IPS-18a (cell line): Measurements from ENCODE around the gene SDK1.

Source experiments
- H3K27ac ChIP-seq: one replicate; pipeline ENCODE4 v1.5.1; 2013; ENCODE audit warnings: low read length
- H3K27me3 ChIP-seq: one replicate; pipeline ENCODE4 v1.6.1; 2013; ENCODE audit warnings: mild to moderate bottlenecking, low read length; ENCODE audit not compliant: control insufficient read depth, insufficient read depth
- H3K36me3 ChIP-seq: one replicate; pipeline ENCODE4 v1.6.1; 2013; ENCODE audit warnings: low read depth, low read length; ENCODE audit not compliant: control insufficient read depth
- H3K4me1 ChIP-seq: one replicate; pipeline ENCODE4 v1.6.1; 2013; ENCODE audit warnings: low read depth, low read length; ENCODE audit not compliant: control insufficient read depth
- H3K4me3 ChIP-seq: one replicate; pipeline ENCODE4 v1.5.1; 2013; ENCODE audit warnings: low read length
- H3K9ac ChIP-seq: one replicate; pipeline ENCODE4 v1.6.1; 2013; ENCODE audit warnings: mild to moderate bottlenecking, low read length, moderate library complexity
- H3K9me3 ChIP-seq: one replicate; pipeline ENCODE4 v1.6.1; 2013; ENCODE audit warnings: low read depth, low read length; ENCODE audit not compliant: control insufficient read depth

SDK1 gene

DNA sequence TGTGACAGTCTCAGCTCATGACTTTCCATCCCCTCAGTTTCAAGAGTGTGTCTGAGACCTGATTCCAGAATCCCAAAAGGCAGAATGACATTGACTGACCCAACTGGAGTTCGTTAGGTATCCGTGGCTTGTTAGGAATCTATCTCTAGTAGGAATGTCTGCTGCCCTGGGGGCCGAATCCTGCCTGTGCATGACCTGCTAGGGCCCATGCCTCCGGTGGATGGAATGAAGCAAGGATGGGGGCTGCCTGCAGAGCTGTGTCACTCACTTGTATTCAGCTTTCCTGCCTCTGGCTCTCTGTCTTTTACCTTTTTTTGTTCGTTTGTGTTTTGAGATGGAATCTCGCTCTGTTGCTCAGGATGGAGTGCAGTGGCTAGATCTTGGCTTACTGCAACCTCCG is 129.5 kb downstream of the SDK1 start:
- Histone ChIP-seq H3K27ac (no peak overlapping the region), H3K36me3 (no peaks in the 10 kb centered on the region), H3K9me3 (no peaks in the 10 kb centered on the region), H3K27me3 (no peaks in the 10 kb centered on the region), H3K4me3 (no peak overlapping the region), H3K9ac (no peak overlapping the region), H3K4me1 (peaks cover 3% of the 10 kb centered on the region)

DNA sequence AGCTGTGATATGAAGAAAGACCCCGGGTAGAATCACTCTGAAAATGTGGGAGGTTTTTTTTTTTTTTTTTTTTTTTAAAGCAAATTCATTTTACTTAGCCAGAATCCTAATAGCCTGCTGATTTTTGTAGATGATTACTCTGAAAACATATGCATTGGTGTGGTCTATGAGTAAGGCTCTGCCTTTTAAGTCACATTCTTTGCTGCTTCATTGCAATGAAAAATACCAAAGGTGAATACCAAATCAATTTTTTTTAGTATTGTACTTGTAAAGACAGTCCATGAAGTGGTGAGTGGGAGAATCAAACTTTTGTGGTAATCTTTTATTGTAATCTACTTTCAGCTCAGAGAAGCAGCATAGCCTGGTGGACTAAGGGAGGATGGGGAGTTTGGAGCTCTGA is 130.3 kb downstream of the SDK1 start:
- no peak overlapping the region for H3K27ac ChIP-seq
- no peaks in the 10 kb centered on the region for H3K9me3 ChIP-seq
- no peak overlapping the region for H3K4me3 ChIP-seq
- H3K36me3 ChIP-seq: no peaks in the 10 kb centered on the region
- no peak overlapping the region for H3K9ac ChIP-seq
- H3K27me3 ChIP-seq: no peaks in the 10 kb centered on the region
- H3K4me1 ChIP-seq: peaks cover 3% of the 10 kb centered on the region

DNA sequence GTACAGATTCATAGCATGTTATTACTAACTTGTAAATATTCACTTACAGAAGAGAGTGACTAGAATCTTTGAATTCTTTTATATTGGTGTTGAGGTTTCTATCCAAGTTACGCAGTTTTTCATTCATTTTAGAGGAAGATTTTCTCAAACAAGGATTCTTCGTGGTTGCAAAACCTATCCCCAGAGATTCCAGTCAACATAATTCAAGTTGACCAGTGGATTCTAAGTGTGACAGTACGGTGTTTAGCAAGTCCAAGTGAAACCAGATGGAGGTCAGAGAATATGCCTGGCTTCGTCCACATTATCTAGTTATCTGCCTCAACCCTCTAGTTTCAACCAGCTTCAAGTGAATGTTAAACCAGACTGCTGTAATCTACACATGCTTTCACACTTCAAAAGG is 131.9 kb downstream of the SDK1 start:
- H3K9ac ChIP-seq: no peak overlapping the region
- H3K27me3 ChIP-seq: no peaks in the 10 kb centered on the region
- no peaks in the 10 kb centered on the region for H3K36me3 ChIP-seq
- H3K4me3 ChIP-seq: no peak overlapping the region
- no peaks in the 10 kb centered on the region for H3K9me3 ChIP-seq
- peaks cover 9% of the 10 kb centered on the region for H3K4me1 ChIP-seq
- no peak overlapping the region for H3K27ac ChIP-seq

GRCh38 chr7:3434611-3435010 is 133.6 kb downstream of the SDK1 start:
- H3K4me3 ChIP-seq: no peak overlapping the region
- peaks cover 9% of the 10 kb centered on the region for H3K4me1 ChIP-seq
- H3K27me3 ChIP-seq: no peaks in the 10 kb centered on the region
- no peaks in the 10 kb centered on the region for H3K36me3 ChIP-seq
- H3K27ac ChIP-seq: no peak overlapping the region
- no peak overlapping the region for H3K9ac ChIP-seq
- no peaks in the 10 kb centered on the region for H3K9me3 ChIP-seq

DNA sequence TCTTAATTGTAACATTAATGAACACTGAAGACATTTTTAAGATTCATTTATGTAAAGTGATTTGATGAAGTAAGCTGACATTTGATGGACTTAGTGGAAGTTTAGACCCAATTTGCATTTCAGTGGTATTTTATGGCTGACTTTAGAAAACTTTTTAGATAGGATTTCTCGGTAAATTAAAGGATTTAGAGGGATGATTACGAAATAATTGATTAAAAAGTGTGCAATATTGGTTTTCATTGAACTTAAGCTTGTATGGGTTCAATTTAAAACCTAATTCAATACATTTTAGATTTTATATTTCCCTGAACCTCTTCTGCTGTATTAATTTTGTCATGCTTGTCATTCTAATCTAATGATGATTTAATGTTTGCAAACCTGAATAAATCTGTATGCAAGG is 135.1 kb downstream of the SDK1 start:
- no peak overlapping the region for H3K4me3 ChIP-seq
- no peaks in the 10 kb centered on the region for H3K9me3 ChIP-seq
- no peak overlapping the region for H3K9ac ChIP-seq
- no peaks in the 10 kb centered on the region for H3K36me3 ChIP-seq
- H3K4me1 ChIP-seq: peaks cover 6% of the 10 kb centered on the region
- no peaks in the 10 kb centered on the region for H3K27me3 ChIP-seq
- H3K27ac ChIP-seq: no peak overlapping the region

- Histone ChIP-seq H3K36me3 (no peaks in the 10 kb centered on the region), H3K4me3 (no peak overlapping the region), H3K27ac (no peak overlapping the region), H3K9me3 (no peaks in the 10 kb centered on the region), H3K9ac (no peak overlapping the region), H3K4me1 (peaks cover 6% of the 10 kb centered on the region), H3K27me3 (no peaks in the 10 kb centered on the region)
Observed at GRCh38 chr7:3436746-3437145, 135.7 kb downstream of the SDK1 start.

GRCh38 chr7:3437467-3437866 is 136.4 kb downstream of the SDK1 start:
- Histone ChIP-seq H3K4me3 (no peak overlapping the region), H3K36me3 (no peaks in the 10 kb centered on the region), H3K9ac (no peak overlapping the region), H3K4me1 (peaks cover 6% of the 10 kb centered on the region), H3K9me3 (no peaks in the 10 kb centered on the region), H3K27ac (no peak overlapping the region), H3K27me3 (no peaks in the 10 kb centered on the region)

DNA sequence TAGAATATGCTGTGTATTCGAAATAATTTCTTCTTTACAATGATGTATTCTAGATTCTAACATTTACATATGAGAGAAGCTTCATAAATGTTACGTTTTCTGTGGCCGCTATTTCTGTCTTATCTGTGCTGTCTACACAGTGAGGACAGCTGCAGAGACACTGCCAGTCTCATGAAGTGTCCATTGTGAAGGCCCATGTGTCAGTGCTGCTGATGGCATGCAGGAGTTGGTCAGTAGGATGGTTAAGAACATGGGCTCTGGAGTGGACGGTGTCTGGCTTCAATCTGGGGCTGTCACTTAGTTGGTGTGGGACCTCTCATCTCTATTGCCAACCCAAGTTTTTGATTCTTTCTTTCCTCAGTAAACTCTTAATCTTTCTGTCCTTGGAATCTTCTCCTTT is 137.3 kb downstream of the SDK1 start:
- H3K9me3 ChIP-seq: no peaks in the 10 kb centered on the region
- H3K36me3 ChIP-seq: no peaks in the 10 kb centered on the region
- no peak overlapping the region for H3K4me3 ChIP-seq
- H3K27me3 ChIP-seq: no peaks in the 10 kb centered on the region
- H3K9ac ChIP-seq: no peak overlapping the region
- no peak overlapping the region for H3K27ac ChIP-seq
- peaks cover 6% of the 10 kb centered on the region for H3K4me1 ChIP-seq

GRCh38 chr7:3439333-3440030 is 138.4 kb downstream of the SDK1 start:
- Histone ChIP-seq H3K36me3 (no peaks in the 10 kb centered on the region), H3K4me3 (no peak overlapping the region)

GRCh38 chr7:3440509-3440908 is 139.5 kb downstream of the SDK1 start:
- no peak overlapping the region for H3K27ac ChIP-seq
- H3K9ac ChIP-seq: no peak overlapping the region
- no peaks in the 10 kb centered on the region for H3K36me3 ChIP-seq
- no peaks in the 10 kb centered on the region for H3K9me3 ChIP-seq
- peaks cover 6% of the 10 kb centered on the region for H3K4me1 ChIP-seq
- H3K4me3 ChIP-seq: no peak overlapping the region
- no peaks in the 10 kb centered on the region for H3K27me3 ChIP-seq

More at GRCh38 chr7:3439333-3440030, 138.4 kb downstream of the SDK1 start:
- Histone ChIP-seq H3K9ac (no peak overlapping the region), H3K4me1 (peaks cover 6% of the 10 kb centered on the region), H3K9me3 (no peaks in the 10 kb centered on the region), H3K27ac (no peak overlapping the region), H3K27me3 (no peaks in the 10 kb centered on the region)

DNA sequence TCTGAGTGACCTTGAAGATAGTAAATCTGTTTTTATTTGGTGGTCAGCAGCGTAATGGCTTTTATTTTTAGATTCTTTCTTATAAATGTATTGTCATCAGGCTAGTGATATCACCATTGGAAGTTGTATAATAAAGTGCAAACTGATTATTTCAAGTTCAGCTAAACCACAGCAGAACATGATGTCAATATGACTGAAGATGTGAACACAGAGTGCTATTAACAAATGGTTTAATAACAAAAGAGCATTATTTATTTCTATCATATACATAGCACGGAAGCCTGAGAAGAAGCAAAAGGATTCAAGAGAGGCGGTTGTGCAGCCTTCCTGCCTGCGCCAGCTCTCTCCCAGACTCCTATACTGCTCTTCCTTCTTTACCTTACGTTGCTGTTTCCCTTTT is 142.7 kb downstream of the SDK1 start:
- H3K4me3 ChIP-seq: no peak overlapping the region
- no peak overlapping the region for H3K27ac ChIP-seq
- H3K9ac ChIP-seq: no peak overlapping the region
- no peaks in the 10 kb centered on the region for H3K9me3 ChIP-seq
- H3K27me3 ChIP-seq: no peaks in the 10 kb centered on the region
- H3K4me1 ChIP-seq: peaks cover 2% of the 10 kb centered on the region
- no peaks in the 10 kb centered on the region for H3K36me3 ChIP-seq

GRCh38 chr7:3446786-3447185 is 145.7 kb downstream of the SDK1 start:
- Histone ChIP-seq H3K9ac (no peak overlapping the region), H3K36me3 (no peaks in the 10 kb centered on the region), H3K27ac (no peak overlapping the region), H3K4me1 (peaks cover 7% of the 10 kb centered on the region), H3K27me3 (no peaks in the 10 kb centered on the region), H3K4me3 (no peak overlapping the region), H3K9me3 (no peaks in the 10 kb centered on the region)
